ENCODE data around the gene MT1B. TPM values are rescaled to one million over a fixed set of nuclear protein-coding genes. Genes with fewer than 3 reads are reported as not detected.
A peak's percentile ranks its signal among the peaks of the same experiment; 100 is the strongest.

The MT1B gene
- total and polyA plus RNA-seq, 2 of the 13 experiments (the other 11 are each of a cell fraction or from before 2014, with no cell fraction given): 0.89 TPM; not detected in 1

- peak overlapping the region; percentile 93 for H3K27ac ChIP-seq (ENCODE audit: extremely low read length, insufficient read depth, low read length)
- no peak overlapping the region for H2AFZ ChIP-seq (ENCODE audit: low read length)
- peak overlapping the region; percentile 91 for H3K4me2 ChIP-seq (ENCODE audit: low read depth, low read length)
- intact Hi-C loops (cut with micrococcal nuclease; ENCODE audit: unreplicated experiment) (loop anchor here (10.0 kb wide), 2 partner anchors 49 to 259 kb away; partner anchors contain the start of genes MT1B, MT1F and SLC12A3), in situ Hi-C loops (cut with HindIII; ENCODE audit: extremely low pct_ligation_motif_present, low pct_unique_long_range_greater_than_20kb) (no loop called here)
- ATAC-seq (no peak), DNase-seq (ENCODE audit: low spot score) (no peak), FAIRE-seq (no peak)
- 45% methylated on average over 3 of the region's 3 CpGs for WGBS (ENCODE audit: low lambda C conversion rate)
- BruUV-seq (replicated peaks): no TSS peak
- ChIA-PET CTCF (ENCODE audit: low intra/inter-chr PET ratio, low total read pairs) (no interaction called here), POLR2A (interaction anchor here (0.6 to 3.4 kb wide), 10 partner anchors 13 to 1419 kb away, joined by 3 to 39 read pairs (median 6); partner anchors contain the start of genes MT1E, MT1G, NUDT21 and OGFOD1)
- no peaks in the 10 kb centered on the region for H3K36me3 ChIP-seq (replicated peaks in 1 of 2; ENCODE audit: control insufficient read depth in 1 of 2, insufficient read depth in 2 of 2, low read length in 2 of 2)
- H3K27me3 ChIP-seq (ENCODE audit: control insufficient read depth in 1 of 2, insufficient read depth in 2 of 2, low read length in 2 of 2): peaks cover 0 to 7% of the 10 kb centered on the region in 2 experiments; a peak in 2 of 5 replicates
- H3K4me1 ChIP-seq (ENCODE audit: insufficient read depth, low read length): peaks cover 61% of the 10 kb centered on the region
- no peaks in the 10 kb centered on the region for H4K20me1 ChIP-seq (ENCODE audit: insufficient read depth, low read length)
- H3K79me2 ChIP-seq (ENCODE audit: insufficient read depth, low read length): no peaks in the 10 kb centered on the region
- H3K9ac ChIP-seq (ENCODE audit: insufficient read depth, low read depth, low read length): peak overlapping the region; percentile 79
- H3K4me3 ChIP-seq (replicated peaks in 1 of 3; ENCODE audit: insufficient read depth in 1 of 3, low read depth in 2 of 3, low read length in 3 of 3): peak overlapping the region; percentile 75 to 84 (median 78)
- H3K9me3 ChIP-seq (ENCODE audit: low read length): no peaks in the 10 kb centered on the region
- TF ChIP-seq, protein P1, sequence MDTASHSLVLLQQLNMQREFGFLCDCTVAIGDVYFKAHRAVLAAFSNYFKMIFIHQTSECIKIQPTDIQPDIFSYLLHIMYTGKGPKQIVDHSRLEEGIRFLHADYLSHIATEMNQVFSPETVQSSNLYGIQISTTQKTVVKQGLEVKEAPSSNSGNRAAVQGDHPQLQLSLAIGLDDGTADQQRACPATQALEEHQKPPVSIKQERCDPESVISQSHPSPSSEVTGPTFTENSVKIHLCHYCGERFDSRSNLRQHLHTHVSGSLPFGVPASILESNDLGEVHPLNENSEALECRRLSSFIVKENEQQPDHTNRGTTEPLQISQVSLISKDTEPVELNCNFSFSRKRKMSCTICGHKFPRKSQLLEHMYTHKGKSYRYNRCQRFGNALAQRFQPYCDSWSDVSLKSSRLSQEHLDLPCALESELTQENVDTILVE (CRISPR knock-in tag; IDR thresholded peaks at IDR 0.05): no peak
- 0 out of 2 replicates have a peak, but pooled peaks have one; percentile 58 for TF ChIP-seq ZFP36L2 (CRISPR knock-in tag; IDR thresholded peaks at IDR 0.05)
- peak; percentile 90 for TF ChIP-seq CREB1 (IDR thresholded peaks at IDR 0.05)
- no peak for TF ChIP-seq CREB1 (CRISPR knock-in tag; IDR thresholded peaks at IDR 0.05)
- TF ChIP-seq KLF15 (CRISPR knock-in tag; IDR thresholded peaks at IDR 0.05; ENCODE audit: borderline replicate concordance): no peak
- TF ChIP-seq, protein P2, sequence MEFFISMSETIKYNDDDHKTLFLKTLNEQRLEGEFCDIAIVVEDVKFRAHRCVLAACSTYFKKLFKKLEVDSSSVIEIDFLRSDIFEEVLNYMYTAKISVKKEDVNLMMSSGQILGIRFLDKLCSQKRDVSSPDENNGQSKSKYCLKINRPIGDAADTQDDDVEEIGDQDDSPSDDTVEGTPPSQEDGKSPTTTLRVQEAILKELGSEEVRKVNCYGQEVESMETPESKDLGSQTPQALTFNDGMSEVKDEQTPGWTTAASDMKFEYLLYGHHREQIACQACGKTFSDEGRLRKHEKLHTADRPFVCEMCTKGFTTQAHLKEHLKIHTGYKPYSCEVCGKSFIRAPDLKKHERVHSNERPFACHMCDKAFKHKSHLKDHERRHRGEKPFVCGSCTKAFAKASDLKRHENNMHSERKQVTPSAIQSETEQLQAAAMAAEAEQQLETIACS (CRISPR knock-in tag; IDR thresholded peaks at IDR 0.05): no peak
- TF ChIP-seq, protein P3, sequence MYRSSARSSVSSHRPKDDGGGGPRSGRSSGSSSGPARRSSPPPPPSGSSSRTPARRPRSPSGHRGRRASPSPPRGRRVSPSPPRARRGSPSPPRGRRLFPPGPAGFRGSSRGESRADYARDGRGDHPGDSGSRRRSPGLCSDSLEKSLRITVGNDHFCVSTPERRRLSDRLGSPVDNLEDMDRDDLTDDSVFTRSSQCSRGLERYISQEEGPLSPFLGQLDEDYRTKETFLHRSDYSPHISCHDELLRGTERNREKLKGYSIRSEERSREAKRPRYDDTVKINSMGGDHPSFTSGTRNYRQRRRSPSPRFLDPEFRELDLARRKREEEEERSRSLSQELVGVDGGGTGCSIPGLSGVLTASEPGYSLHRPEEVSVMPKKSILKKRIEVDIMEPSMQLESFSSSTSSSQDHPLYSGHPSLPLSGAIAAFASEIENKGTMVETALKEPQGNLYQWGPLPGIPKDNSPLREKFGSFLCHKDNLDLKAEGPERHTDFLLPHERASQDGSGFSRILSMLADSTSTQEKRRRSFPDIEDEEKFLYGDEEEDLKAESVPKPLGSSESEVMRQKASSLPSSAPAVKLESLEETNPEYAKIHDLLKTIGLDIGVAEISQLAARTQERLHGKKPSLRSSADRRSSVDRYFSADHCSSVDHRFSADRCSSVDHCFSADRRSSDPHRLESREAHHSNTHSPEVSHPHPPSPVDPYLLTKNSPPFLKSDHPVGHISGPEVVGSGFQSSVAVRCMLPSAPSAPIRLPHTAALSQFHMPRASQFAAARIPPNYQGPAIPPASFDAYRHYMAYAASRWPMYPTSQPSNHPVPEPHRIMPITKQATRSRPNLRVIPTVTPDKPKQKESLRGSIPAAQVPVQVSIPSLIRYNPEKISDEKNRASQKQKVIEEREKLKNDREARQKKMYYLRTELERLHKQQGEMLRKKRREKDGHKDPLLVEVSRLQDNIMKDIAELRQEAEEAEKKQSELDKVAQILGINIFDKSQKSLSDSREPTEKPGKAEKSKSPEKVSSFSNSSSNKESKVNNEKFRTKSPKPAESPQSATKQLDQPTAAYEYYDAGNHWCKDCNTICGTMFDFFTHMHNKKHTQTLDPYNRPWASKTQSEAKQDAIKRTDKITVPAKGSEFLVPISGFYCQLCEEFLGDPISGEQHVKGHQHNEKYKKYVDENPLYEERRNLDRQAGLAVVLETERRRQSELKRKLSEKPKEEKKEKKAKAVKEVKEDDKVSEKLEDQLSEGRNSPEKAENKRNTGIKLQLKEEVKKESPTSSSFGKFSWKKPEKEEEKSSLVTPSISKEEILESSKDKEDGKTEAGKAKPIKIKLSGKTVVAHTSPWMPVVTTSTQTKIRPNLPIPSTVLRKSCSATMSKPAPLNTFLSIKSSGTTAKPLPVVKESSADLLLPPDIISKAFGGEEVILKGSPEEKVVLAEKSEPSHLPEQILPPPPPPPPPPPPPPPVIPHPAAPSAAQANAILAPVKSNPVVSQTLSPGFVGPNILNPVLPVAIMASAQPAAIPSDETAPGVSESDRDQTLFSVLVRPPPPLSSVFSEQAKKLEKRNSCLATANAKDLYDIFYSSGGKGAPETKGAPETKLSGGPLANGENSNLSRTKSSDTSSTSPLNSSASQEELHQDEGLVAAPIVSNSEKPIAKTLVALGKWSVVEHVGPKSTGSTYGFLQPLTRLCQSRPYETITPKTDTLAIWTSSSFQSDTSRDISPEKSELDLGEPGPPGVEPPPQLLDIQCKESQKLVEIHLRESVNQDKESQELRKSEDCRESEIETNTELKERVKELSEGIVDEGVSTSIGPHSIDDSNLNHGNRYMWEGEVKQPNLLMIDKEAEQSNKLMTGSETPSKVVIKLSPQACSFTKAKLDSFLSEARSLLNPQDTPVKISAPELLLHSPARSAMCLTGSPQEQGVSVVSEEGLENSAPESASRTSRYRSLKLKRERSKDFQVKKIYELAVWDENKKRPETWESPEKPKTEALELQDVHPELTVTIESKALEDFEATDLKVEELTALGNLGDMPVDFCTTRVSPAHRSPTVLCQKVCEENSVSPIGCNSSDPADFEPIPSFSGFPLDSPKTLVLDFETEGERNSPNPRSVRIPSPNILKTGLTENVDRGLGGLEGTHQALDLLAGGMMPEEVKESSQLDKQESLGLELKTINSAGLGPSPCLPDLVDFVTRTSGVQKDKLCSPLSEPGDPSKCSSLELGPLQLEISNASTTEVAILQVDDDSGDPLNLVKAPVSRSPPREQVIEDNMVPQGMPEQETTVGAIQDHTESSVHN (CRISPR knock-in tag; IDR thresholded peaks at IDR 0.05): 0 out of 2 replicates have a peak, but pooled peaks have one; percentile 17
- TF ChIP-seq, protein P4, sequence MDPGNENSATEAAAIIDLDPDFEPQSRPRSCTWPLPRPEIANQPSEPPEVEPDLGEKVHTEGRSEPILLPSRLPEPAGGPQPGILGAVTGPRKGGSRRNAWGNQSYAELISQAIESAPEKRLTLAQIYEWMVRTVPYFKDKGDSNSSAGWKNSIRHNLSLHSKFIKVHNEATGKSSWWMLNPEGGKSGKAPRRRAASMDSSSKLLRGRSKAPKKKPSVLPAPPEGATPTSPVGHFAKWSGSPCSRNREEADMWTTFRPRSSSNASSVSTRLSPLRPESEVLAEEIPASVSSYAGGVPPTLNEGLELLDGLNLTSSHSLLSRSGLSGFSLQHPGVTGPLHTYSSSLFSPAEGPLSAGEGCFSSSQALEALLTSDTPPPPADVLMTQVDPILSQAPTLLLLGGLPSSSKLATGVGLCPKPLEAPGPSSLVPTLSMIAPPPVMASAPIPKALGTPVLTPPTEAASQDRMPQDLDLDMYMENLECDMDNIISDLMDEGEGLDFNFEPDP (CRISPR knock-in tag; conservative IDR thresholded peaks at IDR 0.05): no peak
- TF ChIP-seq BORCS8-MEF2B (CRISPR knock-in tag; IDR thresholded peaks at IDR 0.05): 0 out of 2 replicates have a peak, but pooled peaks have one; percentile 31
- TF ChIP-seq HOXA5 (CRISPR knock-in tag; IDR thresholded peaks at IDR 0.05): no peak
- 0 out of 2 replicates have a peak, but pooled peaks have one; percentile 20 for TF ChIP-seq ZNF232 (CRISPR knock-in tag; IDR thresholded peaks at IDR 0.05; ENCODE audit: borderline replicate concordance)
These were observed 45.6 kb upstream of the MT1B start for GRCh38 chr16:56606071-56606475.
